Measurements from ENCODE around the gene VGLL3. TPM values are rescaled to one million over a fixed set of nuclear protein-coding genes. Genes with fewer than 3 reads are reported as not detected.

VGLL3 gene
- total and polyA plus RNA-seq, 2 experiments from 2014 or later, result 1.4 to 7.3 TPM

- TF ChIP-seq, protein P1, sequence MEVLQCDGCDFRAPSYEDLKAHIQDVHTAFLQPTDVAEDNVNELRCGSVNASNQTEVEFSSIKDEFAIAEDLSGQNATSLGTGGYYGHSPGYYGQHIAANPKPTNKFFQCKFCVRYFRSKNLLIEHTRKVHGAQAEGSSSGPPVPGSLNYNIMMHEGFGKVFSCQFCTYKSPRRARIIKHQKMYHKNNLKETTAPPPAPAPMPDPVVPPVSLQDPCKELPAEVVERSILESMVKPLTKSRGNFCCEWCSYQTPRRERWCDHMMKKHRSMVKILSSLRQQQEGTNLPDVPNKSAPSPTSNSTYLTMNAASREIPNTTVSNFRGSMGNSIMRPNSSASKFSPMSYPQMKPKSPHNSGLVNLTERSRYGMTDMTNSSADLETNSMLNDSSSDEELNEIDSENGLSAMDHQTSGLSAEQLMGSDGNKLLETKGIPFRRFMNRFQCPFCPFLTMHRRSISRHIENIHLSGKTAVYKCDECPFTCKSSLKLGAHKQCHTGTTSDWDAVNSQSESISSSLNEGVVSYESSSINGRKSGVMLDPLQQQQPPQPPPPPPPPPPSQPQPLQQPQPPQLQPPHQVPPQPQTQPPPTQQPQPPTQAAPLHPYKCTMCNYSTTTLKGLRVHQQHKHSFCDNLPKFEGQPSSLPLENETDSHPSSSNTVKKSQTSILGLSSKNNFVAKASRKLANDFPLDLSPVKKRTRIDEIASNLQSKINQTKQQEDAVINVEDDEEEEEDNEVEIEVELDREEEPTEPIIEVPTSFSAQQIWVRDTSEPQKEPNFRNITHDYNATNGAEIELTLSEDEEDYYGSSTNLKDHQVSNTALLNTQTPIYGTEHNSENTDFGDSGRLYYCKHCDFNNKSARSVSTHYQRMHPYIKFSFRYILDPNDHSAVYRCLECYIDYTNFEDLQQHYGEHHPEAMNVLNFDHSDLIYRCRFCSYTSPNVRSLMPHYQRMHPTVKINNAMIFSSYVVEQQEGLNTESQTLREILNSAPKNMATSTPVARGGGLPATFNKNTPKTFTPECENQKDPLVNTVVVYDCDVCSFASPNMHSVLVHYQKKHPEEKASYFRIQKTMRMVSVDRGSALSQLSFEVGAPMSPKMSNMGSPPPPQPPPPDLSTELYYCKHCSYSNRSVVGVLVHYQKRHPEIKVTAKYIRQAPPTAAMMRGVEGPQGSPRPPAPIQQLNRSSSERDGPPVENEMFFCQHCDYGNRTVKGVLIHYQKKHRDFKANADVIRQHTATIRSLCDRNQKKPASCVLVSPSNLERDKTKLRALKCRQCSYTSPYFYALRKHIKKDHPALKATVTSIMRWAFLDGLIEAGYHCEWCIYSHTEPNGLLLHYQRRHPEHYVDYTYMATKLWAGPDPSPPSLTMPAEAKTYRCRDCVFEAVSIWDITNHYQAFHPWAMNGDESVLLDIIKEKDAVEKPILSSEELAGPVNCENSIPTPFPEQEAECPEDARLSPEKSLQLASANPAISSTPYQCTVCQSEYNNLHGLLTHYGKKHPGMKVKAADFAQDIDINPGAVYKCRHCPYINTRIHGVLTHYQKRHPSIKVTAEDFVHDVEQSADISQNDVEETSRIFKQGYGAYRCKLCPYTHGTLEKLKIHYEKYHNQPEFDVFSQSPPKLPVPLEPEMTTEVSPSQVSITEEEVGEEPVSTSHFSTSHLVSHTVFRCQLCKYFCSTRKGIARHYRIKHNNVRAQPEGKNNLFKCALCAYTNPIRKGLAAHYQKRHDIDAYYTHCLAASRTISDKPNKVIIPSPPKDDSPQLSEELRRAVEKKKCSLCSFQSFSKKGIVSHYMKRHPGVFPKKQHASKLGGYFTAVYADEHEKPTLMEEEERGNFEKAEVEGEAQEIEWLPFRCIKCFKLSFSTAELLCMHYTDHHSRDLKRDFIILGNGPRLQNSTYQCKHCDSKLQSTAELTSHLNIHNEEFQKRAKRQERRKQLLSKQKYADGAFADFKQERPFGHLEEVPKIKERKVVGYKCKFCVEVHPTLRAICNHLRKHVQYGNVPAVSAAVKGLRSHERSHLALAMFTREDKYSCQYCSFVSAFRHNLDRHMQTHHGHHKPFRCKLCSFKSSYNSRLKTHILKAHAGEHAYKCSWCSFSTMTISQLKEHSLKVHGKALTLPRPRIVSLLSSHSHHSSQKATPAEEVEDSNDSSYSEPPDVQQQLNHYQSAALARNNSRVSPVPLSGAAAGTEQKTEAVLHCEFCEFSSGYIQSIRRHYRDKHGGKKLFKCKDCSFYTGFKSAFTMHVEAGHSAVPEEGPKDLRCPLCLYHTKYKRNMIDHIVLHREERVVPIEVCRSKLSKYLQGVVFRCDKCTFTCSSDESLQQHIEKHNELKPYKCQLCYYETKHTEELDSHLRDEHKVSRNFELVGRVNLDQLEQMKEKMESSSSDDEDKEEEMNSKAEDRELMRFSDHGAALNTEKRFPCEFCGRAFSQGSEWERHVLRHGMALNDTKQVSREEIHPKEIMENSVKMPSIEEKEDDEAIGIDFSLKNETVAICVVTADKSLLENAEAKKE (CRISPR knock-in tag; IDR thresholded peaks at IDR 0.05), result no peak
- TF ChIP-seq EZH2phosphoT487 (IDR thresholded peaks at IDR 0.05; ENCODE audit: unreplicated experiment) (no peak), REST (IDR thresholded peaks at IDR 0.05; ENCODE audit: unreplicated experiment) (no peak), STAT1 (IDR thresholded peaks at IDR 0.05; ENCODE audit: unreplicated experiment) (no peak), CTCF (conservative IDR thresholded peaks at IDR 0.05; ENCODE audit: low read depth in 2 of 2) (no peak), POLR2AphosphoS5 (IDR thresholded peaks at IDR 0.05; ENCODE audit: low read depth) (no peak), CREB1 (CRISPR knock-in tag; IDR thresholded peaks at IDR 0.05; ENCODE audit: low read depth) (no peak)
Measured at GRCh38 chr3:86930831-86931230, 60.1 kb downstream of the VGLL3 start (continued).

Data from GM23338 (cell line).